Fibroblast of mammary gland (primary cell): ENCODE measurements around the gene ZSWIM3.

Experiments
- DNase-seq: peaks from one replicate; pipeline ENCODE4 v3.0.0-alpha.2; 2010; ENCODE audit warnings: low read depth
- H3K4me3 ChIP-seq: 2 replicates; pipeline ENCODE4 v1.5.1; 2011; ENCODE audit warnings: low read depth, mild to moderate bottlenecking, low read length, moderate library complexity; ENCODE audit not compliant: control insufficient read depth
- CTCF ChIP-seq: conservative IDR thresholded peaks from 2 replicates; pipeline ENCODE4 v1.5.1; 2011; ENCODE audit warnings: low read depth, low read length, inconsistent platforms; ENCODE audit not compliant: control insufficient read depth, insufficient read depth

Gene ZSWIM3

DNA sequence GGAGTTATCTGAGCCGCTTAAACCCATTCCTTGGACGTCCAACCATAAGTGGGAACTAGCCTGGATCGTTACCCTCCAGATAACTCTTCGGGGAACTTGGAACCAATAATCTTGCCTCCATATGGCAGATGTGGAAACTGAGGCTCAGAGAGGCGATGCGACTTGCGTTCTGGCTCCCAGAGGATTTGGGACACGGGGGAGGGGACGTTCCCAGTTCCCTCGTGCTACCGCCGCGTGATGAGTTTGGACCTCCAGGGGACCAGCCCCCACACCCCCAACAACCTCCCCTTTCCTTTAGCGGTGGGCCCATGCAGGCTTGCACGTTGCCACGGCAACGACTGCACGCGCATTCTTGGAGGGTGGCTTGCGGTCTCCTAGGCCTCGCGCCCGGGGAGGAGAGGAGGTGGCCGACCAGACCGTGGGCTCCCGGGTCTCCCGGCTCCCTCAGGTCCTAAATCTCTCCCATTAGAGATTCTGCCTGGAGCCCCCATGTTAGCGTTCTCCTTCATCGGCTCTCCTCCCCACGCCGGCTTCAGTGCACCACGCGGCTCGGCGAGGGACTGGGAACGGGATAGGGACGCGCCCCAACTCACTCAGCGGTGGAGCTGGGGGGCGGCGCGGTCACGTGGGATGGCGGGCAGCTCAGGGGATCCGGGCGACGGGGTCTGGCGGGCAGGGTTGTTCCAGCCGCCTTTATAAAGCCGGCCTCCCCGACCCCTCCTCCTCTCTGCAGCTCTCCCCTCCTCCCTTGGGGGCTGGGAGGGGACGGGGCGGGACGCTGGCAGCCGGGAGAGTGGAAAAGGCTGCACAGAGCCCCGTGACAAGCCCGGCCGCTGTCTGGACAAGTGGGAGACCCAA is 54.3 kb downstream of the ZSWIM3 start, which contains the start of gene PLTP:
Gene PLTP (minus strand): TSS at position 670 of the 858 bp plus-strand sequence. CDS start 703 bp downstream, outside the sequence.
- TF ChIP-seq CTCF: no peak
- DNase-seq: peak; percentile 48
- H3K4me3 ChIP-seq: peak within 1 kb of the TSS; percentile 56

DNA sequence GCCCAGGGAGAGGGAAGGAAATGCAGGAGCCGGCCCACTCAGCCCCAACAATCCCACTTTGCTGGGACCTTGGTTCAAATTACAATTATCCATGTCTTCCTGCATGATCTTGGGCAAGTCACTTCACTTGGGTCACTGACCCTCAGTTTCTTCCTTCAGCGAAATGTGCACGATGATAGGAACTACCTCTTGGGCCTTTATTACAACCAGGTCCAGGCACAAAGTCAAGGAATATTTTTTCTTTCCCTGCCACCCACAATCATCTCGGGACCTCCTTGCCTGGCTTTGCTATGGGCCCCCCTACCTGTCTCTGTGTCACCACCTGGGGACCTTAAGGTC is 54.9 kb downstream of the ZSWIM3 start:
- H3K4me3 ChIP-seq: peak overlapping the region; percentile 56
- no peak for TF ChIP-seq CTCF
- no peak for DNase-seq

DNA sequence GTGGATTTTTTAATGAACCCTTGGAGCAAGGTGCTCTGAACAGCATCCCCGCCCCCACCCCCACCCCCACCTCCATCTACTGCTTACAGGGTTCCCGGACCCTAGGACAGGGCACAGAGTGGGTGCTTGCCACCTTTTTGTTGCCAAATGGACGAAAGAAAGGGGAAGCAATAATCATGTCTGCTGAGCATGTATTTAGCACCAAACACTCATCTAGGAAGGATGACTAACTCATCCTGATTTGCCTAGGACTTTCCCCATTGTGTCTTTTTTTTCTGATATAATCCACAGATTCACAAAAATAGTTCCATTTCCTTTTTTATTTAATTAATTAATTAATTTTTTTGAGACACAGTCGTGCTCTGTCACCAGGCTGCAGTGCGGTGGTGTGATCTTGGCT is 55.7 kb downstream of the ZSWIM3 start:
- H3K4me3 ChIP-seq: no peak overlapping the region
- no peak for TF ChIP-seq CTCF
- peak; percentile 22 for DNase-seq

DNA sequence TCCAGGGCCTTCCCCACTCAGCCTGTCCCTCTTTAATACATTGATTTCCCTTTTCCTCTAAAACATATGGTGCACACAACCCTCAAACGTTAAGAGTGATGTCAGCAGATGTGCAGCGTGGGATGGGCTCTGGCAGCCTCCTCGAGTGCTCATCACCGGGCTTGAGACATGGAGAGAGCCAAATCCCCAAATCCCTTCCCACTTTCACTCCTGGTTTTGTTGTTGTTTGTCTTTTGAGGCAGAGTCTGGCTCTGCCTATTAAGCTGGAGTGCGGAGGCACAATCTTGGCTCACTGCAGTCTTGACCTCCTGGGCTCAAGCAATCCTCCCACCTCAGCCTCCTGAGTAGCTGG is 60.4 kb downstream of the ZSWIM3 start:
- peak; percentile 95 for DNase-seq
- no peak overlapping the region for H3K4me3 ChIP-seq
- TF ChIP-seq CTCF: no peak

GRCh38 chr20:45918182-45918737 is 60.8 kb downstream of the ZSWIM3 start:
- TF ChIP-seq CTCF: no peak
- peak; percentile 60 for DNase-seq
- no peak overlapping the region for H3K4me3 ChIP-seq

DNA sequence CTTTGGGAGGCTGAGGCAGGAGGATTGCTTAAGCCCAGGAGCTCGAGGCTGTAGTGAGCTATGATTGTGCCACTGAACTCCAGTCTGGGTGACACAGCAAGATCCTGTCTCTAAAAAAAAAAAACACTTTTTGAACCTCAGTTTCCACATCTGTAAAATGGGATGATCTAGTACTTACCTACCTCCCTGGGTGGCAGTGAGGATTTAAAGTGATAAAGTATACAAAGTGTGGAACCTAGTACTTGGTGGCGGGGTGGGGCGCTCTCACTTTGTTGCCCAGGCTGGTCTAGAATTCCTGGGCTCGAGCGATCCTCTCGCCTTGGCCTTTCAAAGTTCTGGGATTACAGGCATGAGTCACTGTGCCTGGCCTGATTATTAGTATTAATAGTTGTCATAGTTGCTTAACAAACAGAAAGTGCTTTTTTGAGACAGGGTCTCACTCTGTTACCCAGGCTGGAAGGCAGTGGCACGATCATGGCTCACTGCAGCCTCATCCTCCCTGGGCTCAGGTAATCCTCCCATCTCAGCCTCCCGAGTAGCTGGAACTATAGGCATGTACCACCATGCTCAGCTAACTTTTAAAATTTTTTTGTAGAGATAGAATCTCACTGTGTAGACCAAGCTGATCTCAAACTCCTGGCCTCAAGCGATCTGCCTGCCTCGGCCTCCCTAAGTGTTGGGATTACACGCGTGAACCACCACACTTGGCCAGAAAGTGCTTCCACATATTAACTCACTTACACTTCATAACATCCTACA is 61.5 kb downstream of the ZSWIM3 start:
- no peak for TF ChIP-seq CTCF
- no peak overlapping the region for H3K4me3 ChIP-seq
- DNase-seq: peak; percentile 47
